DOHH2 (cell line): Measurements from ENCODE around the gene SDR9C7.

Experiments used
- CTCF ChIP-seq: fragments of 200-600 bp; sonication (generic); IDR thresholded peaks from one replicate; pipeline ENCODE4 v1.5.1; 2014; ENCODE audit warnings: antibody characterized with exemption, mild to moderate bottlenecking, low read depth, low read length; ENCODE audit not compliant: poor library complexity, severe bottlenecking
- EZH2phosphoT487 ChIP-seq: fragments of 200-600 bp; sonication (generic); IDR thresholded peaks from 2 replicates; pipeline ENCODE4 v1.6.1; 2017; ENCODE audit warnings: borderline replicate concordance, mild to moderate bottlenecking, antibody characterized with exemption, low read length, moderate library complexity, mixed read lengths

- no peak for TF ChIP-seq CTCF
- no peak for TF ChIP-seq EZH2phosphoT487
Measured at GRCh38 chr12:56933826-56934625, at the start of gene SDR9C7.
